Gastroesophageal sphincter (tissue), 3 donors: Measurements from ENCODE around the gene ABLIM2.

Source experiments
- EP300 ChIP-seq: sonication (generic); formaldehyde crosslinking; IDR thresholded peaks from one replicate; pipeline ENCODE4 v1.6.1; 2017; ENCODE audit warnings: antibody characterized with exemption, mild to moderate bottlenecking
- POLR2AphosphoS5 ChIP-seq: sonication (generic); formaldehyde crosslinking; IDR thresholded peaks from one replicate; pipeline ENCODE4 v1.6.1; 2017; ENCODE audit warnings: antibody characterized with exemption
- TF ChIP-seq, protein P1 (sequence below), 4 experiments: fragments of 200-600 bp in 2 of 4; fragments of 450-650 bp in 2 of 4; sonication (generic) in 1 of 4; IDR thresholded peaks; one replicate each; pipeline ENCODE4 v1.5.1; 2017 to 2019; ENCODE audit warnings: antibody characterized with exemption in 4 of 4, mild to moderate bottlenecking in 2 of 4, moderate library complexity in 2 of 4

- TF ChIP-seq, protein P1, sequence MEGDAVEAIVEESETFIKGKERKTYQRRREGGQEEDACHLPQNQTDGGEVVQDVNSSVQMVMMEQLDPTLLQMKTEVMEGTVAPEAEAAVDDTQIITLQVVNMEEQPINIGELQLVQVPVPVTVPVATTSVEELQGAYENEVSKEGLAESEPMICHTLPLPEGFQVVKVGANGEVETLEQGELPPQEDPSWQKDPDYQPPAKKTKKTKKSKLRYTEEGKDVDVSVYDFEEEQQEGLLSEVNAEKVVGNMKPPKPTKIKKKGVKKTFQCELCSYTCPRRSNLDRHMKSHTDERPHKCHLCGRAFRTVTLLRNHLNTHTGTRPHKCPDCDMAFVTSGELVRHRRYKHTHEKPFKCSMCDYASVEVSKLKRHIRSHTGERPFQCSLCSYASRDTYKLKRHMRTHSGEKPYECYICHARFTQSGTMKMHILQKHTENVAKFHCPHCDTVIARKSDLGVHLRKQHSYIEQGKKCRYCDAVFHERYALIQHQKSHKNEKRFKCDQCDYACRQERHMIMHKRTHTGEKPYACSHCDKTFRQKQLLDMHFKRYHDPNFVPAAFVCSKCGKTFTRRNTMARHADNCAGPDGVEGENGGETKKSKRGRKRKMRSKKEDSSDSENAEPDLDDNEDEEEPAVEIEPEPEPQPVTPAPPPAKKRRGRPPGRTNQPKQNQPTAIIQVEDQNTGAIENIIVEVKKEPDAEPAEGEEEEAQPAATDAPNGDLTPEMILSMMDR (IDR thresholded peaks at IDR 0.05) = no peak
- TF ChIP-seq POLR2AphosphoS5 = no peak
- TF ChIP-seq EP300 = no peak
These were observed 17.7 kb downstream of the ABLIM2 start for GRCh38 chr4:8140915-8141314.
